ENCODE data around the gene SNX30.

SNX30 gene

GRCh38 chr9:112853882-112854585 is 103.5 kb downstream of the SNX30 start:
- no peak overlapping the region for H3K4me3 ChIP-seq (ENCODE audit: low read depth, low read length)
- no peak for DNase-seq (ENCODE audit: low read depth)
- no peak for TF ChIP-seq CTCF (IDR thresholded peaks at IDR 0.05; ENCODE audit: low read depth, low read length)
- no peak for TF ChIP-seq MAX (IDR thresholded peaks at IDR 0.05; ENCODE audit: low read depth, low read length)

GRCh38 chr9:112854657-112855056 is 104.1 kb downstream of the SNX30 start:
- no peak for DNase-seq (ENCODE audit: low read depth)
- no peak for TF ChIP-seq CTCF (IDR thresholded peaks at IDR 0.05; ENCODE audit: low read depth, low read length)
- no peak for TF ChIP-seq MAX (IDR thresholded peaks at IDR 0.05; ENCODE audit: low read depth, low read length)
- TF ChIP-seq MYC (IDR thresholded peaks at IDR 0.05; ENCODE audit: low read depth, low read length): no peak
- TF ChIP-seq POLR2A (IDR thresholded peaks at IDR 0.05; ENCODE audit: extremely low read depth, insufficient read length): no peak
- H3K4me3 ChIP-seq (ENCODE audit: low read depth, low read length): no peak overlapping the region

GRCh38 chr9:112856200-112856599 is 105.6 kb downstream of the SNX30 start:
- no peak for TF ChIP-seq MAX (IDR thresholded peaks at IDR 0.05; ENCODE audit: low read depth, low read length)
- no peak for TF ChIP-seq MYC (IDR thresholded peaks at IDR 0.05; ENCODE audit: low read depth, low read length)
- no peak for TF ChIP-seq CTCF (IDR thresholded peaks at IDR 0.05; ENCODE audit: low read depth, low read length)
- no peak for TF ChIP-seq POLR2A (IDR thresholded peaks at IDR 0.05; ENCODE audit: extremely low read depth, insufficient read length)
- no peak overlapping the region for H3K4me3 ChIP-seq (ENCODE audit: low read depth, low read length)
- DNase-seq (ENCODE audit: low read depth): no peak

GRCh38 chr9:112856843-112857242 is 106.3 kb downstream of the SNX30 start:
- H3K4me3 ChIP-seq (ENCODE audit: low read depth, low read length): no peak overlapping the region
- no peak for DNase-seq (ENCODE audit: low read depth)
- TF ChIP-seq POLR2A (IDR thresholded peaks at IDR 0.05; ENCODE audit: extremely low read depth, insufficient read length) (no peak), MAX (IDR thresholded peaks at IDR 0.05; ENCODE audit: low read depth, low read length) (no peak), CTCF (IDR thresholded peaks at IDR 0.05; ENCODE audit: low read depth, low read length) (no peak), MYC (IDR thresholded peaks at IDR 0.05; ENCODE audit: low read depth, low read length) (no peak)

GRCh38 chr9:112858005-112858404 is 107.4 kb downstream of the SNX30 start:
- DNase-seq (ENCODE audit: low read depth): no peak
- TF ChIP-seq POLR2A (IDR thresholded peaks at IDR 0.05; ENCODE audit: extremely low read depth, insufficient read length) (no peak), CTCF (IDR thresholded peaks at IDR 0.05; ENCODE audit: low read depth, low read length) (no peak), MAX (IDR thresholded peaks at IDR 0.05; ENCODE audit: low read depth, low read length) (no peak), MYC (IDR thresholded peaks at IDR 0.05; ENCODE audit: low read depth, low read length) (no peak)
- H3K4me3 ChIP-seq (ENCODE audit: low read depth, low read length): no peak overlapping the region

All from NB4 (cell line).